ENCODE measurements around the gene OR2AG1. TPM values are rescaled to one million over a fixed set of nuclear protein-coding genes. Genes with fewer than 3 reads are reported as not detected.

OR2AG1 gene
- total RNA-seq, 1 experiment from 2014 or later: not detected

GRCh38 chr11:6745465-6746015, 37.3 kb upstream of the OR2AG1 start:
- H3K27me3 ChIP-seq (replicated peaks; ENCODE audit: insufficient read depth, low read depth, low read length, poor library complexity): peaks cover 19% of the 10 kb centered on the region
- no peaks in the 10 kb centered on the region for H3K9me3 ChIP-seq (ENCODE audit: low read depth, low read length, poor library complexity, severe bottlenecking)
- no peaks in the 10 kb centered on the region for H3K4me1 ChIP-seq (ENCODE audit: insufficient read depth, low read length, poor library complexity, severe bottlenecking)
- DNase-seq (ENCODE audit: low spot score): no peak
- H3K27ac ChIP-seq (ENCODE audit: low read depth, low read length, poor library complexity, severe bottlenecking): no peak overlapping the region
- CTCF ChIA-PET: no interaction called here
- POLR2A ChIA-PET (ENCODE audit: low non-redundant PET): no interaction called here
- intact Hi-C loops (cut with micrococcal nuclease; ENCODE audit: unreplicated experiment): no loop called here
- BruUV-seq (replicated peaks): no TSS peak
- TF ChIP-seq CTCF (conservative IDR thresholded peaks at IDR 0.05; ENCODE audit: low read depth, low read length): no peak
- TF ChIP-seq EZH2 (IDR thresholded peaks at IDR 0.05; ENCODE audit: borderline replicate concordance, low read depth, low read length, poor library complexity, severe bottlenecking): no peak
- H3K36me3 ChIP-seq (ENCODE audit: insufficient read depth, low read length, poor library complexity, severe bottlenecking): no peaks in the 10 kb centered on the region
- no peak overlapping the region for H3K4me3 ChIP-seq (ENCODE audit: low read depth, low read length, poor library complexity, severe bottlenecking)

GRCh38 chr11:6746086-6746618, 36.7 kb upstream of the OR2AG1 start:
- TF ChIP-seq CTCF (conservative IDR thresholded peaks at IDR 0.05; ENCODE audit: low read depth, low read length): no peak
- no peak for TF ChIP-seq EZH2 (IDR thresholded peaks at IDR 0.05; ENCODE audit: borderline replicate concordance, low read depth, low read length, poor library complexity, severe bottlenecking)
- Histone ChIP-seq H3K36me3 (ENCODE audit: insufficient read depth, low read length, poor library complexity, severe bottlenecking) (no peaks in the 10 kb centered on the region), H3K9me3 (ENCODE audit: low read depth, low read length, poor library complexity, severe bottlenecking) (no peaks in the 10 kb centered on the region), H3K4me3 (ENCODE audit: low read depth, low read length, poor library complexity, severe bottlenecking) (no peak overlapping the region), H3K4me1 (ENCODE audit: insufficient read depth, low read length, poor library complexity, severe bottlenecking) (no peaks in the 10 kb centered on the region), H3K27ac (ENCODE audit: low read depth, low read length, poor library complexity, severe bottlenecking) (no peak overlapping the region), H3K27me3 (replicated peaks; ENCODE audit: insufficient read depth, low read depth, low read length, poor library complexity) (peaks cover 19% of the 10 kb centered on the region)
- intact Hi-C loops (cut with micrococcal nuclease; ENCODE audit: unreplicated experiment): no loop called here
- no peak for DNase-seq (ENCODE audit: low spot score)
- ChIA-PET POLR2A (ENCODE audit: low non-redundant PET) (no interaction called here), CTCF (no interaction called here)
- BruUV-seq (replicated peaks): no TSS peak

GRCh38 chr11:6746626-6747025, 36.2 kb upstream of the OR2AG1 start:
- no TSS peak for BruUV-seq (replicated peaks)
- TF ChIP-seq CTCF (conservative IDR thresholded peaks at IDR 0.05; ENCODE audit: low read depth, low read length) (no peak), EZH2 (IDR thresholded peaks at IDR 0.05; ENCODE audit: borderline replicate concordance, low read depth, low read length, poor library complexity, severe bottlenecking) (no peak)
- ChIA-PET POLR2A (ENCODE audit: low non-redundant PET) (no interaction called here), CTCF (no interaction called here)
- intact Hi-C loops (cut with micrococcal nuclease; ENCODE audit: unreplicated experiment): no loop called here
- H3K9me3 ChIP-seq (ENCODE audit: low read depth, low read length, poor library complexity, severe bottlenecking): no peaks in the 10 kb centered on the region
- no peaks in the 10 kb centered on the region for H3K36me3 ChIP-seq (ENCODE audit: insufficient read depth, low read length, poor library complexity, severe bottlenecking)
- peaks cover 19% of the 10 kb centered on the region for H3K27me3 ChIP-seq (replicated peaks; ENCODE audit: insufficient read depth, low read depth, low read length, poor library complexity)
- DNase-seq (ENCODE audit: low spot score): no peak
- no peak overlapping the region for H3K4me3 ChIP-seq (ENCODE audit: low read depth, low read length, poor library complexity, severe bottlenecking)
- no peak overlapping the region for H3K27ac ChIP-seq (ENCODE audit: low read depth, low read length, poor library complexity, severe bottlenecking)
- H3K4me1 ChIP-seq (ENCODE audit: insufficient read depth, low read length, poor library complexity, severe bottlenecking): no peaks in the 10 kb centered on the region
